OCI-LY7 (cell line): Measurements from ENCODE around the gene UGT2A2. TPM values are rescaled to one million over a fixed set of nuclear protein-coding genes. Genes with fewer than 3 reads are reported as not detected.

Source experiments
- BruUV-seq: library from RNA; stranded (reverse); fragments of 400-500 nt; replicated peaks from 2 replicates; lab custom pipeline; 2021; lab: Mats Ljungman, UMichigan
- CTCF ChIA-PET: fragments of 300-600 bp; sonication (Branson Sonifier 250); formaldehyde crosslinking; loops from one replicate; lab custom pipeline; 2022; ENCODE audit warnings: antibody characterized with exemption; ENCODE audit not compliant: unreplicated experiment; lab: Charles Lee
- POLR2A ChIA-PET: fragments of 300-600 bp; sonication (Branson Sonifier 250); formaldehyde crosslinking; loops from one replicate; lab custom pipeline; 2022; ENCODE audit warnings: antibody characterized with exemption; lab: Charles Lee
- DNase-seq: peaks from one replicate; pipeline ENCODE4 v3.0.0-alpha.2; 2015; ENCODE audit warnings: low spot score
- H2AFZ ChIP-seq: fragments of 200-600 bp; sonication (generic), shearing (Covaris generic); 2 replicates; pipeline ENCODE4 v1.6.1; 2014; ENCODE audit warnings: mild to moderate bottlenecking, antibody characterized with exemption, low read length, moderate library complexity
- H3K27ac ChIP-seq: fragments of 200-600 bp; sonication (generic); 2 replicates; pipeline ENCODE4 v1.5.1; 2014; ENCODE audit warnings: mixed run types, low read depth, mild to moderate bottlenecking, moderate library complexity, low read length, inconsistent platforms; ENCODE audit not compliant: poor library complexity, severe bottlenecking
- H3K36me3 ChIP-seq: fragments of 200-600 bp; sonication (generic); 2 replicates; pipeline ENCODE4 v1.6.1; 2014; ENCODE audit warnings: mild to moderate bottlenecking, antibody characterized with exemption, low read length, moderate library complexity, mixed read lengths; ENCODE audit not compliant: insufficient read depth
- H3K4me1 ChIP-seq: fragments of 200-600 bp; sonication (generic); 2 replicates; pipeline ENCODE4 v1.5.1; 2014; ENCODE audit warnings: mild to moderate bottlenecking, low read length; ENCODE audit not compliant: insufficient read depth, poor library complexity, severe bottlenecking
- H3K4me2 ChIP-seq: fragments of 200-600 bp; sonication (generic); 2 replicates; pipeline ENCODE4 v1.6.1; 2014; ENCODE audit warnings: mild to moderate bottlenecking, low read length
- H3K4me3 ChIP-seq: fragments of 200-600 bp; sonication (generic); 2 replicates; pipeline ENCODE4 v1.5.1; 2014; ENCODE audit warnings: mild to moderate bottlenecking, low read depth, low read length; ENCODE audit not compliant: poor library complexity, severe bottlenecking
- H3K79me2 ChIP-seq: fragments of 200-600 bp; sonication (generic); 2 replicates; pipeline ENCODE4 v1.6.1; 2016; ENCODE audit warnings: low read depth, mild to moderate bottlenecking, low read length, moderate library complexity, mixed read lengths; ENCODE audit not compliant: insufficient read depth
- H3K9me2 ChIP-seq: fragments of 200-600 bp; sonication (generic); 2 replicates; pipeline ENCODE4 v1.6.1; 2016; ENCODE audit warnings: mild to moderate bottlenecking, low read length, mixed read lengths; ENCODE audit not compliant: insufficient read depth
- H3K9me3 ChIP-seq: fragments of 200-600 bp; sonication (generic); 2 replicates; pipeline ENCODE4 v1.6.1; 2014; ENCODE audit warnings: mild to moderate bottlenecking, mixed run types, low read length, mixed read lengths
- H4K20me1 ChIP-seq: fragments of 200-600 bp; sonication (generic); 2 replicates; pipeline ENCODE4 v1.6.1; 2014; ENCODE audit warnings: mild to moderate bottlenecking, antibody characterized with exemption, low read length, moderate library complexity, mixed read lengths; ENCODE audit not compliant: insufficient read depth
- EZH2phosphoT487 ChIP-seq: fragments of 200-600 bp; sonication (generic); IDR thresholded peaks from 2 replicates; pipeline ENCODE4 v1.6.1; 2018; ENCODE audit warnings: low read depth, borderline replicate concordance, mild to moderate bottlenecking, mixed run types, antibody characterized with exemption, low read length, moderate library complexity, mixed read lengths
- intact Hi-C: fragments of 100-400 bp; cut with micrococcal nuclease; formaldehyde crosslinking; loops from one replicate; pipeline ENCODE4 v1.10.0; 2022; ENCODE audit not compliant: unreplicated experiment
- total RNA-seq, 2 experiments: library from RNA; depleted of rRNA in 1 of 2; stranded (reverse); fragments of >200 nt in 1 of 2; shearing (Covaris generic) in 1 of 2; gene quantifications; 2 replicates each; pipeline ENCODE4 v1.2.3, GENCODE V29; 2014 to 2022
- TF ChIP-seq, protein P1 (sequence below): fragments of 200-600 bp; sonication (generic); conservative IDR thresholded peaks from 2 replicates; pipeline ENCODE4 v1.5.1; 2014; ENCODE audit warnings: mild to moderate bottlenecking, antibody characterized with exemption, low read length, moderate library complexity, mixed read lengths

UGT2A2 gene
- total RNA-seq, 2 experiments from 2014 or later = not detected

DNA sequence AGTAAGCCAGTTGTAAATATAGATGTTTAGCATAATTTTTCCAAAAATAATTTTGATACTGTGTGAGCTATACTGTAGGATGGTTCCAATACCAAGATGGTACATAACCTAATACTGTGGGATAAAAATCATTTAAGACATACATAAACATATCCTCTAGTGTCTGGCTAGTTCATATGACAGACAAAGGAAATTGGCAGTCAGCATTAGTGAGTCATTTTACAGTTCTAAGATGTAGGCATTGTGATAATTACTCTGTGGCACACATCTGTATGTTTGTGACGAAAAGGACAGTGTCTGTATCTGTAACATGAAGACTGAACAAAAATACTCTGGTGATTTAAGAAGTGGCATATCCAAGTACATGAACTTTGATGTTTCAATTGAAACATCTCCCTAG is 49.6 kb downstream of the UGT2A2 start:
- Histone ChIP-seq H3K79me2 (no peaks in the 10 kb centered on the region), H3K9me2 (no peaks in the 10 kb centered on the region), H3K4me2 (no peak overlapping the region), H3K36me3 (no peaks in the 10 kb centered on the region), H4K20me1 (no peaks in the 10 kb centered on the region), H2AFZ (no peak overlapping the region), H3K4me3 (no peak overlapping the region), H3K9me3 (no peaks in the 10 kb centered on the region), H3K27ac (no peak overlapping the region), H3K4me1 (no peaks in the 10 kb centered on the region)
- no peak for DNase-seq
- BruUV-seq = no TSS peak
- ChIA-PET POLR2A (no interaction called here), CTCF (no interaction called here)
- TF ChIP-seq EZH2phosphoT487 = no peak
- TF ChIP-seq, protein P1, sequence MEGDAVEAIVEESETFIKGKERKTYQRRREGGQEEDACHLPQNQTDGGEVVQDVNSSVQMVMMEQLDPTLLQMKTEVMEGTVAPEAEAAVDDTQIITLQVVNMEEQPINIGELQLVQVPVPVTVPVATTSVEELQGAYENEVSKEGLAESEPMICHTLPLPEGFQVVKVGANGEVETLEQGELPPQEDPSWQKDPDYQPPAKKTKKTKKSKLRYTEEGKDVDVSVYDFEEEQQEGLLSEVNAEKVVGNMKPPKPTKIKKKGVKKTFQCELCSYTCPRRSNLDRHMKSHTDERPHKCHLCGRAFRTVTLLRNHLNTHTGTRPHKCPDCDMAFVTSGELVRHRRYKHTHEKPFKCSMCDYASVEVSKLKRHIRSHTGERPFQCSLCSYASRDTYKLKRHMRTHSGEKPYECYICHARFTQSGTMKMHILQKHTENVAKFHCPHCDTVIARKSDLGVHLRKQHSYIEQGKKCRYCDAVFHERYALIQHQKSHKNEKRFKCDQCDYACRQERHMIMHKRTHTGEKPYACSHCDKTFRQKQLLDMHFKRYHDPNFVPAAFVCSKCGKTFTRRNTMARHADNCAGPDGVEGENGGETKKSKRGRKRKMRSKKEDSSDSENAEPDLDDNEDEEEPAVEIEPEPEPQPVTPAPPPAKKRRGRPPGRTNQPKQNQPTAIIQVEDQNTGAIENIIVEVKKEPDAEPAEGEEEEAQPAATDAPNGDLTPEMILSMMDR = no peak
- intact Hi-C loops = no loop called here

DNA sequence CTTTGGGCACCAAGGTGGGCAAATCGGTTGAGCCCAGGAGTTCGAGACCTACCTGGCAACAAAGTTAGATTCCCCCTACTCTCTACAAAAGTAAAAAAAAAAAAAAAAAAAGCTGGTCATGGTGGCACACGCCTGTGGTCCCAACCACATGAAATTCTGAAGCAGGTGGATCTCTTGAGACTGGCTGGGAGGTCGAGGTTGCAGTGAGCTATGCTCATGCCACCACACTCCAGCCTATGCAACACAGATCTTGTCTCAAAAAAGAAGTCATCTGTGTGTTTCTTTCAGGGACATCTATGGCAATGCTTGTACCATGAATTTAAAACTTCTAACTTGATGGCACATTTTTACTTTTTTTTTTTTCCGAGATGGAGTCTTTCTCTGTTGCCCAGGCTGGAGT is 55.3 kb downstream of the UGT2A2 start:
- Histone ChIP-seq H3K9me2 (no peaks in the 10 kb centered on the region), H2AFZ (no peak overlapping the region), H3K9me3 (no peaks in the 10 kb centered on the region), H3K27ac (no peak overlapping the region), H4K20me1 (no peaks in the 10 kb centered on the region), H3K4me1 (no peaks in the 10 kb centered on the region), H3K4me2 (no peak overlapping the region), H3K4me3 (no peak overlapping the region), H3K36me3 (no peaks in the 10 kb centered on the region), H3K79me2 (no peaks in the 10 kb centered on the region)
- TF ChIP-seq, protein P1 = no peak
- TF ChIP-seq EZH2phosphoT487 = no peak
- intact Hi-C loops = no loop called here
- POLR2A ChIA-PET = no interaction called here
- no TSS peak for BruUV-seq
- CTCF ChIA-PET = no interaction called here
- DNase-seq = no peak

DNA sequence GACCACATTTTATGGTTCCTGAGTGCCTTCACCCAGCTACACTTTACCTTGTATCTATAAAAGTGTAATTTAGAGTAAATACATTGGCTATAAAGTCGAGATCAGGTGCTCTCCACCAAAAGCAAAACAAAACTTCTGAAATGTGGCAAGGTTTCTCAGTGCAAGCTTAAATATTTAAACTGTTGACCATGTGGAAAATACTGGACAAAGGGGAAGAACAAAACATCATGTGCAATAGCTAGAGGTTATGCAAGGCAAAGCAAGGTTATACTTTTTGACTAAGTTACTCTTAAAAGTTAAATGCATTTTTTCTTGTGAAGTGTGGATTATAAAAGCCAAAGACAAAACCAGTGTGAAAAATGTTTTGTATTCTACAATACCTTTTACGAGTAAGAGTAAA is 55.9 kb downstream of the UGT2A2 start:
- Histone ChIP-seq H3K79me2 (no peaks in the 10 kb centered on the region), H3K9me3 (no peaks in the 10 kb centered on the region), H2AFZ (no peak overlapping the region), H3K4me1 (no peaks in the 10 kb centered on the region), H3K4me3 (no peak overlapping the region), H3K9me2 (no peaks in the 10 kb centered on the region), H3K4me2 (no peak overlapping the region), H3K36me3 (no peaks in the 10 kb centered on the region), H3K27ac (no peak overlapping the region), H4K20me1 (no peaks in the 10 kb centered on the region)
- TF ChIP-seq, protein P1 = no peak
- no peak for TF ChIP-seq EZH2phosphoT487
- intact Hi-C loops = no loop called here
- ChIA-PET CTCF (no interaction called here), POLR2A (no interaction called here)
- DNase-seq = no peak
- BruUV-seq = no TSS peak
